ENCODE measurements around the gene MARCHF4.

DNA sequence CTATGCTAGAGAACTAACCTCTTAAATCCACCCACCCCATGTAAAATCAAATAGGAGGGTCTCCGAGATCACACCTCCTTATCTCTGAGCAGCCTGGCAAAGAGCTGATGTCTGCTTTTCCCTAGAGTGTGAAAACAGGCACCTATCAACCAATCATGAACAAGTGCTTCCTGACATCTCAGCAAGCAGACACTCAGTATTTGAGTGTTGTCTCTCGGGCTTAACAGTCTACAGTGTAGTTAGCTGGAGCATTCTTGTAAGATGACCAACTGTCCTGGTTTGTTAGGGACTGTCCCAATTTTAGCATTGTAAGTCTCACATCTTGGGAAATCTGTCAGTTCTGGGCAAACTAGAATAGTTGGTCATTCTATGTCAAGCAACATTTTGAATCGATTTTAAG is 26.4 kb downstream of the MARCHF4 start:
- TF ChIP-seq POLR2A (IDR thresholded peaks at IDR 0.05; ENCODE audit: low read depth, low read length) (no peak), POLR2AphosphoS5 (IDR thresholded peaks at IDR 0.05; ENCODE audit: low read depth, low read length) (no peak), TAF1 (IDR thresholded peaks at IDR 0.05; ENCODE audit: low read depth, low read length) (no peak), PAX5 (IDR thresholded peaks at IDR 0.05; ENCODE audit: insufficient read depth, low read length, severe bottlenecking) (no peak), POU2F2 (IDR thresholded peaks at IDR 0.05; ENCODE audit: low read depth, low read length) (no peak)

Measured in GM12891 (cell line).